GM21528 (cell line): Measurements from ENCODE around the gene RTN4R.

Source experiments
- ATAC-seq: cut with Tn5 transposase; IDR thresholded peaks from one replicate; pipeline ENCODE4 v1.9.1; 2021; ENCODE audit warnings: mild to moderate bottlenecking, moderate library complexity; ENCODE audit not compliant: unreplicated experiment, low FRiP score

RTN4R gene

DNA sequence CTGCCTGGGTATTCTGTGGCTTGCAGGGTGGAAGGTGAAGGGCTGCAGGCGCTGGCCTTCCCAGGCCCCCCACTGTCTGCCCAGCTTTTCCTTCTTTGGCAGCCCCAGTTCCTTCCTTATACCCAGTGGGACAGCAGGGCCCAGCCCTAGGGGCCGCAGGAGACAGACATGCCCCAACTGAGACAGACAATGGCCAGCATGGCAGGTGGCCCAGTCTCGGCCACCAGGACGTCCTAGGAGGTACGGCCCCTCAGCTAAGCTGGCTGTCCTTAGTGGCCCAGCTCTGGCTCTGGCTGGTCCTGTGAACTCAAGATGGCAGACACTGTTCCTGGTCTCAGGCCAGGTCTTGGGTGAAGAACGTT, 35.9 kb downstream of the RTN4R start:
- no peak for ATAC-seq

DNA sequence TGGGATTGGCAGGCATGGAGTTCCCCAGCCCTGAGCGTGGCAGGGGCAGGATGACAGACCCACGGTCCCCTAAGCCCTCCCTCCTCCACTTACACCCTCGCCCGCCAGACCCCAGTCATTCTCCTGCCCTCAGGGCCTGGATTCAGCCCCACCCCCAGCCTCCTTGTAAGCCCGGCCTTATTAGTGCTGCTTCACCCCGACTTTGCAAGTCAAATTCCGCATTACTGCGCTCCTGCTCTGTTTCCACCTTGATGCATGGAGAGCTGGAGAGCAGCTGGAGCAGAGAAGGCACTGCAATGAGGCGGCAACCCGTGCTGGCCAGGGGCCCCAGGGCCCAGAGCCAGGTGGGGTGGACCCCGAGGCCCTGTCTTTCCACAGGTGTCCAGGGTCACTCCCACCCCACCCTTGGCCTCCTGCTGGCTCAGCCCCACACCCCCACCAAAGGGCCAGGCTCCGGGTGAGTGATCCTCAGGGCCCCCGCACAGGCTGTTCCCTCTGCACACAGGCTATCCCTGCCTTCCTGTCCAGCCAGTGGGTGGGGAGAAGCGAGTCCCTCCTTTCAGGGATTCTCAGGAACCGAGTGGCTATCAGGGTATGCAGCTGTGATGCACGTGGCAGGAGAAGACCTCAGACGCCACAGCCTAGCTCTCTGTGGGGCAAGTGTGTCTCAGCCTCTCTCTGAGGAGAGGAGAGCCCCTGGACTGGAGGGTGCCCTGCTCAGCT, 36.4 kb downstream of the RTN4R start:
- ATAC-seq: no peak

DNA sequence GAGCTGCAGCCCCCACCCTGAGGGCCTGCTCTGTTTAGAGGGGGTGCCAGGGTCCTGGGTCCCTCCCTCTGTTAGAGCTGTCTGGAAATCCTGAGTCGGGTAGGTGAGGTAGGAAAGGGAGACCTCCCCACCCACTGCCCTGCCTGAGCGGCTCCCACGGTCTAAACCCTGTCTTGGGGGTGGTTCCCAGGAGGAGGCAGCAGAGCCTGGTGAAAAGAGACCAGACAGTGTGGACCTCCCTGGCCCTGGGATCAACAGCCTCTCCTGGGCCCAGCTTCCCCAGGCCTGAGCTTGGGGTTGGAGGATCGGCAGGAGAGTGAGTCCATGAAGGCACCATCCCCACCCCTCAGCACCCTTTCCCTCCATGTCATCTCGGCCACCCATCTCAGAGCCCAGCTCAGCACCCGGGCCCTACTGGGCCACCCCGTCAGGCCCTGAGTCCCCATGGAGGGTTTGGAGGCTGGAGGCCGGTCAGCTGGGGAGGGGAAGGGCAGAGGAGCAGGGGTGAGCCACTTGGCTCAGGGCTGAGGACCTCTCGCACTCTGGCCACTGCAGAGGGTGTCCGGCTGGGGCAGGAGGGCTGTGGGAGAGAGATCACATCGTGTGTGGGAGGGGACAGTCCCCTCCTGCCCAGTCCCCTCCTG, 37.2 kb downstream of the RTN4R start:
- ATAC-seq: no peak

DNA sequence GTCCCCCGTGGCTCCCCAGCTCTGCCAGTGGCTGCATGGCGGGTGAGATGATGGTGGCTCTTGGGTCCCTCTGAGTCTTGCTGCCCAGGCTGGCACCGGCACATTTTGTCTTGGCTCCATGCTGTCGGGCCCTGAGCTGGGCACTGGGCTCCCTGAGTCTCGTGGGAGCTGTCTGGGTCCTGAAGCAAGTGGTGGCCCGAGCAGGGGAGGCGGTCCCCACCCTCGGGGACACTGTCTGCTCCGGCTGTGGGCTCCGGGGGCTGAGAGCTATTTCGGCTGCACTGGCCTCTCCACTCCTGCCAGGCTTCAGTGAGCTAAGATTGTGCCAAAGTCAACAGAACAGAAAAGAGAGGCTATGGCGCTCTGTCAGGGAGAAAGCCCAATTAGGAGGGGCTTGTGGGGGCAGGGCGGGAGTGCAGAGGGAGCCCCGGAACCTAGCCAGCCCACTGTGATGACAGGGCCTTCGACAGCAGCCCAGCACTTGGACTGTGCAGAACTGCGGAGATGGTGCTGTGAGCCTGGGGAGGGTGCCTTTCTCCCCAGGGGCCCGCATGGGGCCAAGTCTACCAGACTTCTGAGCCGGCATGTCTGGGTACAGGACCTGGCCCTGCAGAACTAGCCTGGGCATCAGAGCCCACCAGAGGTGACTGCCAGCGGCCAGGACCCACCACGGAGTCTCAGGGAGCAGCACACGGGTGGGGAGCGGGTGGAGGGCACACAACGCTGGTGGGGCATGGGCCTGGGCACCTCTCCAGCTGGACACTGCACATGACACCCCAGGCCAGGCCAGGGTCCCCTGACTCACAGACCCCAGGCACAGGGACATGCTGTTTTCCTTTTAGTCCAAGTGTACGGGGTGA, 38.0 kb downstream of the RTN4R start:
- no peak for ATAC-seq

DNA sequence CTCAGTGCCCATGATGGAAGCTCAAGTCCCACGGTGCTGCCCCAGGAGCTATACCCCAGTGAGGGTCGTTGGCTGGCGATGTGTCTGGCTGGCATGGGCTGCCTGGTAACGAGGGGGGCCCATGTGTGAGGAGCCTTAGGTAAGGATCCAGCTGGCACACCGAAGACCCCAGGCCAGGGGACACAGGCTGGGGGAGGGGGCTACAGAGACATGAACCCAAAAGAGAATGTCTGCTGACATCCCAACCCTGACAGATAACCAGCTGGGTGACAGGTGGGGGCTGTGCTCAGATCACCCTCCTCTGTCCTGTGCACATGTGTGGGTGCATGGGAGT, 39.2 kb downstream of the RTN4R start:
- ATAC-seq: no peak

DNA sequence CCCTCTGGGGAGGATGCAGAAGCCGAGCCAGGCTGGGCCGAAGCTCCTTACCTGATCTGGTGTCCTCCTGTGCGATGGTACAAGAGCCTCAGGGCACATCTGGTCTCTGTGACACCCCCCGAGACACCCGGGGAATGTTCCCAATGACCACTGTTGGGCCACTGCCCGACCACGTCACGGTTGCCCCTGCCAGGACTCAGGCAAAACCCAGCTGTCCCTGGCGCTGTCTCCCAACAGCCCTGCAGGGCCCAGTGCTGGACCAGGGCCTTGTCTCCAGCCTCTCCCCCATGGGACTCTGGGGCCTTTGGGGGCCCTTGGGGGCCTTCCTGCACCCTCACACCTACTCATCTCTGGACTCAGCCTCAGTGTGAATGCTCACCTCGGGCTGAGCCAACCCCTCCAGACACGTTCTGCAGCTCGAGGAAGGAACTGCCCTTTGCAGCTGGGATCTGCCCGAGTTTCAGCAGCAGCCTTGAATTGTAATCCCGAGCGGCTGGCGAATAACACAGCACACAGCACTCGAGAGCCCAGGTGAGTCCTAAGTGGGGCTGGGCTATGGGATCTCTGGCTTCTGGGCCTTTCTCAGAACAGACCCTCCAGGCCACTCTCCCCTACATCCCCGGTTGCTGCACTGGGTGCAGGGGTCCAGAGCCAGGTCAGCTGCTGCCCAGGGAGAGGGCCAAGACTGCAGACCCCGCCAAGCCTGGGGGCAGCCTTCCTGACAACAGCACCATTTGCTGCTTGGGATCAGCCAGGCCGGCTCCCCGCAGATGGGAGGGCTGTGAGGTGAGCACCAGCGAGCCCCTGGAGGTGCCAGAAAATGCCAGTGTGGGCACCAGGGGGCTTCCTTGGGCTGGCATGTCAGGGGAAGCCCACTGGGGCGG, 39.8 kb downstream of the RTN4R start:
- ATAC-seq: no peak

DNA sequence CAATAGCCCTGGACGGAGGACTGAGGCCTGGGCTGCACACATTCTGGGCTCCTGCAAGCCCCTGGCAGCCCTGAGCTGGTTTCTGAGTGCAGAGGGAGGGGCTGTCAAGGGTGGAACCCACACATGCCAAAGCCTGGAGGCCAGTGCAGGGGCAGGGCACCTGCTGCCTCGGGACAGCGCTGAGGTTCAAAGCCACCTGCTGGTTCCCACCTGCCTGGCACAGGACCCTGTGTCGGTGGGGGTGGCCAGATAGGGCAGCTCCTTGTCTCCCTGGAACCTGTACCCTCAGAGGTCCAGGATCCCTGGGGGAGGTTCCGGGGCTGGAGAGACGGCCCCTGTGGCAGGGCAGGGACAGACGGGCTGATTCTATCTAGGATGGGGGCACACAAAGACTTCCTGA, 40.8 kb downstream of the RTN4R start:
- ATAC-seq: no peak

DNA sequence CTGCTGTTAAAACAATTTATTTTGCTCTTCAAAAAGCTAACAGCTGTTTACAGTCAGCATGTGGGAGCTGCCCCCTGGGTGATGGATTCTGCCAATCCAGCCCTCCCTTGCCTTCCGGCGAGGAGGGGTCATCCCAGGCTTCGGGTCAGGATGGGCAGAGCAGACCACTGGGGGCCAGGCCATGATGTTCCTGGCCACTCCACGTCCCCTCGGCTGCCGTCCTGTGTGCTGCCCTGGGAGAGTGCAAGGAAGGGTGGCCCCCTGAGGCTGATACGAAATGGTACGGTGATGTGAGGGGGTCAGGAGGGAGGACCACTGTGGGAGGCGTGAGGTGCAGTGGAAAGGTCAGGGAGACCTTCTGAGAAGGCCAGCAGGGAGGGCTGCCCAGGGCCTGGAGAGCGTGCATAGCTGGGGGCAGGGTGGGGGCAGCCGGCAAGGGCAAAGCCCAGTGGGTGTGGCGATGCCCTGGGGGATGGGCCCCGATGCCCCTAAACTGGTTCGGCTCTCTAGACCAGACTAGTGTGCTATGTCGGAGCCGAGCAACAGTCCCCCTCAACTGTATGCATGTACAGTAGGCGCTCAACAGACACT, 41.3 kb downstream of the RTN4R start:
- no peak for ATAC-seq

DNA sequence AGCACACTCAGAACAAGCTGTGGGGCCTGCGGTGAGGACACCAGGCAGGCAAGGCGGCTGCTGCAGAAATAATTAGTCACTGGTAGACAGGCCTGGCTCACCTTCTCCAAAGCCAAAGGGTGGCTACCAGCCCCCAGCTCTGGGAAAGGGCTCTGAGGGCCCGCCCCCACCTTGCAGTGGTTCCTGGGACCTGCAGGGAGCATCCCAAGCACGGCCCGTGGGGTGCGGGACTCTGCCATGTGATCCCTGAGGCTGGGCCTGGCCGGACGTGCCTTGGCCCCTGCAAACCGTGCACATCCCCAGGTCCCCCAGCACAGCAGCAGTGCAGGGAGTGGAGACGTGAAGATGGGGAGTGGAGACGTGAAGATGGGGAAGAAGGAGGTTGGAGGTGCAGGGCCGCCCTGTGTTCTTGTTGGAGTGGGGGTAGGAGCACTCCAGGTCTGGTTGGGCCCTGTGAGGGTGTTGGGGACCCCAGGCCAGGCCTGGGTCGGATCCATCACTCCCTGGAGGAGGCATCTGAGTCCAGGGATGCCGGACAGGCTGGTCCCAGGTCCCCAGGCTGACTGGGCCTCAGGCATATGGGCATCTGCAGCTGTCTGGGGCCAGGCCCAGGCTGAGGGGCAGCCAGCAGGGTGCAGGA, 41.9 kb downstream of the RTN4R start:
- ATAC-seq: no peak

DNA sequence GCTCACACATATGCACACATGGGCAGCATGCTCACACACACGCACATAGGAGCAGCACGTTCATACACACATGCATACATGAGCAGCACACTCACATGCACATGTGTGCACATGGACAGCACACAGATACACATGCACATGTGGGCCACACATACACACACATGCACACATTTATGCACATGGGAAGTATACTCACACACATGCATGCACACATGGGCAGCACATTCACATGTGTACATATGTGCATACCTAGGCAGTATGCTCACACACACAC, 42.5 kb downstream of the RTN4R start:
- ATAC-seq: no peak

DNA sequence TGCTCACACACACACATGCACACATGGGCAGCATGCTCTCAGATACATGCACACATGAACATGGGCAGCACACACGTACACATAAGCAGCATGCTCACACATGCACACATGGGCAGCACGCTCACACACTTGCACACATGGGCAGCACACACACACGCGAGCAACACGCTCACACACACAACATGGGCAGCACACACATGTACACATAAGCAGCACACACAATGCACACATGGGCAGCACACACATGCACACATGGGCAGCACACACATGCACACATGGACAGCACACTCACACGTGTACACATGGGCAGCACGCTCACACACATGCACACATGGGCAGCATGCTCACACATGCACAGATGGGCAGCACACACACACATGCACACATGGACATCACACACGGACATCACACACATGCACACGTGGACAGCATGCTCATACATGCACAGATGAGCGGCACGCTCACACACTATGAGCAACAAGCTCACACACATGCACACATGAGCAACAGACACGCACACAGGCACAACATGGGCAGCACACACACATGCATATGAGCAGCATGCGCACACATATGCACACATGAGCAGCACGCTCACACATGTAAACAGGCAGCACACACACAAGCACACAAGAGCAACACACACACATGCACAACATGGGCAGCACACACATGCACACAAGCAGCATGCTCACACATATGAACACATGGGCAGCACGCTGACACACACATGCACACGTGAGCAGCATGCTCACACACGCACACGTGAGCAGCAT, 43.0 kb downstream of the RTN4R start:
- no peak for ATAC-seq

DNA sequence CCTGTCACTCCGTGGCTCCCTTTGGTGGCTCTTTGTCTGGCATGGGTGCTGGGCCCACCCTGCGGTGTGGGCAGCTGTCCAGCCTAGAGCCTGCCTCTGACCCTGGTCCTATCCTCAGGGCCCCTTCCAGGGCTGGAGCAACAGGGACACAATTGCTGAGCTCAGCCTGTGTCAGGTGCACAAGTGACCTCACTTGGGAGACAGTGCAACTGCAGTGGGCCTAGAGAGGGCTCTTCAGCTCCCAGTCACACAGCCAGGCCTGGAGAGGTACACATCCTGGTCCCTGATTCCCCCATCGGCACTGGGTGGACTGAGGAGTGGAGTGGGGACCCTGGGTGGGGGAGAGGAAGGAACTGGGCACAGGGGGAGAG, 43.9 kb downstream of the RTN4R start:
- ATAC-seq: no peak

DNA sequence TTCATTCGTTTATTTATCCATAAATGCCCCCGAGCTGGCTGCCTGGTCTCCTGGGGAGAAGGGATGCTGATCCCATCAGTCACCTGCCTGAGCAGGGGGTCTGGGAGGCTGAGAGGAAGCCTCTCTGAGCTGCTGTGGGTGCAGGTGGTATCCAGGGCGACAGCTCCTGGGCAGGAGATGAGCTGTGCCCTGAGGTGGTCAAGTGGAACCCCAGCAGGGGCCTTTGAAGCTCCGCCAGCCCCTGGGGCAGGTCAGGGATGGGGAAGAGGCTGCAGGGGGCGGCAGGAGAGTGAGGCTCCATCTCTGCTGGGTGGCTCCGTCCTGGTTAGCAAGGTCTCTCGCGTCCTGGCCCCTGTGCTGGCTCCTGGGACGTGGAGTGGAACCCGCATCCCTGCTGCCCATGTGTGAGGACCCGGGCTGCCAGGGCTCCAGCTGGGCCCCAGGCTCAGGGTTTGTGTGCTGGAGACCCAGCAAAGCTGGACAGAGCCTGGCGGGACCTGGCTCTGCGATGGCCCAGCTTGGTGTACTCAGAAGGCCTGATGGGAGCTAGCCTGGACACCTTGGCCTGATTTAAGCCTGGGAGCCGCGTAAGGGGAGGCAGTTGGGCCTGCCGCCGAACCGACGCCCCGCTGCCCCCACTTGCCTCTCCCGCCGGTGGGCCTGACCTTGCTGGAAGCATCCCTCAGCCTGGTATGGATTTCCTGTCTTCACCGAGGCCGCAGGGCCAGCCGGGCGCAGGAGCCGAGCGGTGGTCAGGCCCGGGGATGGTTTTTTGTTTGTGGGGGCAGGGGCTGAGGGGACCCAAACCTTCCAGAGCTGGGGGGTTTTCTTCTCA, 44.5 kb downstream of the RTN4R start:
- no peak for ATAC-seq

DNA sequence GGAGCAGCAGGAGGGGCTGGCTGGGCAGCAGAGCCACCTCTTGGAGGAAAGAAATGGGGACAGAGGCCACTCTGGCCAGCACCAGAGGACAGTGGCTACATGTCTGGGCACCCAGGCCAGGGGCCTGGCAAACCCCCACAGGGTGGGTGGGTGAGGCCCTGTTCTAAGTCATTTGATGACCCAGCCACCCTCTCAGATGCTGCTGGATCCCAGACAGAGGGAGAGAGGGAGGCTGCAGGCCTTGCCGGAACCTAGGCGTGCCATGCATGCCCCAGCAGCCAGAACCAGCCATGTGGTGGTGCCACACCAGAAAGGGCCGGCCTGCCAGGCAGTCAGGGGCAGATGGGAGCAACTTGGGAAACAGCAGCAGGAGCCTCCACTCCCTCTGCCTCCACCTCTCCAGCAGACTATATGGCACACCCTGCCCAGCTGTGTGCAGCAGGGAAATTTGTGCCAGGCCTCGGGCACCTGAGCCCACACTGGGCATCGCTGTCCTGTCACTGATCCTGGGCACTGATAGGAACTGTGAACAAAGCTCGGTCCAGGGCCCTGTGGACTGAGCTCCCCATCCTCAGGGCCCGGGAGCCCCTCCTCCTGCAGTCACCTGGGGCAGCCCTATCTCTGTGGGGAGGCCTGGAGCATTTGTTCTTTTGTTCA, 45.2 kb downstream of the RTN4R start:
- ATAC-seq: no peak

DNA sequence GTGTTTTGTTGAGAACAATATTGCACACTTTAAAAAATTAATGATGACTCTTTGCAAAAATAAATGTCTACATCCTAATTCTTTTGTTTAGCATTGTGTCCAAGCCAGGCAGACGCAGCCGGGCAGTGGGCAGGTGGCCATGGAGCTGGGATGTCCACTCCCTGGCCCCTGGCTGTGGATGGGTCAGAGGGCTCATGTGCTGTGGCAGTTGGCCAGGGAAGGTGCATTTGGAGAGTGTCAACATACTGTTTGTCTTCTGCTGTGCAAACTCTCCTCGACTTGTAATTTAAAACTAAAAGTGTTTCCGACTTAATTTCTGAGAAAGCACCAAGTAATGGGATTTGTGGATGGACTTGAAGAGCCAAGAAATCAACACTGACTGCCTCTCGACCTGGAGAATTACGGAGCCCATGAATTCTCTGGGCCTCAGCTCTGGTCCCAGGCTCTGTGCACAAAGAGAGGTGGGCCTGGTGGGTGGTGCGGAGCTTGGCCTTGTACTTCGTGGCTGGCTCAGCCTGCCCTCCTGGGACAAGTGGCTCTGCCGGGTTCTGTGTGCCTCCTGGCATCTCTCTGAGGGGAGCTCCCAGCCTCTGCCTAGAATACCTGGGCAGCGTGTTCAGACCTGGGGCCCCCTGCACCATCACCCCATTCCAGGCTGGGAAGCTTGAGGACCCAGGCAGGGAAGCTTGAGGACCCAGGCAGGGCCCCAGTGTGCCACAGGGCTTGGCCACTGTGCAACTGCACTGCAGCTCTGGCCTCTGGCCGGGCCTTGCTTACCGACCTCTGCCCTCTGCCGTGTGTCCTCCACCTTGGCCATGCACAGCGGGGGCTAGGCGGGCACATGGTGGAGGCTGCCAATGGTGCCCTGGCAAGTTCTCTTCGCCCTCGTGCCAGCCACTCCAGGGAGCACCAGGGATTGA, 46.4 kb downstream of the RTN4R start:
- no peak for ATAC-seq

DNA sequence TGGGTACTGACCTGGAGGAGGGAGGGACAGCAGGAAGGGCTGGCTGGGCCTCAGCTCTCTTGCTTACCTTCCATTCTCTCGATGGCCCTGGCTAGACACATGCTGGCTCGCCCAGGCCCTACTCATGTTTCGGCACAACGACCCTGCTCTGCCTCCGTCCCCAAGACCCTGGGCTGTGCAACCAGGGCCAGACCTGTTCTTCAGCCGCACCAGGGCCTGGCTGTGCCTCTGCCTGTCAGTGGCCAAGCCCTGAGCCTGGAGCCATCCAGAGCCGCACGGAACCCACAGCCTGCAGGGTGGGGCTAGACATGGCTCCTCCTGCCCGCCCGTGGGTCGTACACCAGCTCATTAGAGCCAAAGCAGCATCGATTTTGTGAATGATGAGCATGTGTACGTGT, 47.5 kb downstream of the RTN4R start:
- ATAC-seq: no peak
